Mucosa of descending colon (tissue), 3 donors: ENCODE measurements around the gene PLPP3. TPM values are rescaled to one million over a fixed set of nuclear protein-coding genes. Genes with fewer than 3 reads are reported as not detected.

Experiments
- ATAC-seq: fragments of 200-7000 bp; cut with Tn5 transposase; one replicate; pipeline ENCODE4 v1.9.1; 2020; ENCODE audit warnings: mild to moderate bottlenecking, moderate library complexity
- DNase-seq, 3 donors: peaks; one replicate each; pipeline ENCODE4 v3.0.0-alpha.2; 2020
- H3K36me3 ChIP-seq: fragments of 200-600 bp; one replicate; pipeline ENCODE4 v1.8.0; 2021; ENCODE audit warnings: low read depth, mild to moderate bottlenecking
- H3K4me1 ChIP-seq: fragments of 200-600 bp; one replicate; pipeline ENCODE4 v1.8.0; 2021; ENCODE audit warnings: low read depth, mild to moderate bottlenecking
- H3K4me3 ChIP-seq: fragments of 200-600 bp; one replicate; pipeline ENCODE4 v1.8.0; 2021; ENCODE audit warnings: mild to moderate bottlenecking
- H3K9me3 ChIP-seq: fragments of 200-600 bp; one replicate; pipeline ENCODE4 v1.8.0; 2021; ENCODE audit warnings: mild to moderate bottlenecking
- intact Hi-C, 2 donors: fragments of 100-400 bp; cut with DNase I in 1 of 2; cut with micrococcal nuclease in 1 of 2; formaldehyde crosslinking; loops; one replicate each; pipeline versions ENCODE4 v1.11.0 to v1.11.1; 2022; cut with DNase I, micrococcal nuclease
- total RNA-seq, 3 donors: library from RNA; stranded (reverse); fragmentation: NEBNext Ultra II Directional in 2 of 3; extraction: Animal tissue kit (Norgen Biotek cat#: 25700) in 2 of 3; gene quantifications; one replicate each; pipeline versions ENCODE4 v1.2.1 to v1.2.4, GENCODE V29; 2021 to 2023
- TF ChIP-seq, protein P1 (sequence below): fragments of 200-600 bp; IDR thresholded peaks from one replicate; pipeline ENCODE4 v1.8.0; 2022; ENCODE audit warnings: antibody characterized with exemption, mild to moderate bottlenecking
- donor health status: DM: no; HTN: no; CAD: no; lungs with moderate emphysema.
- donor health status: DM: no; HTN: no; CAD: no.
- donor health status: DM: no; HTN: yes; CAD: no.

Gene PLPP3
- total RNA-seq, 3 donors from 2014 or later: 25.3 to 80.5 (median 42.3) TPM

DNA sequence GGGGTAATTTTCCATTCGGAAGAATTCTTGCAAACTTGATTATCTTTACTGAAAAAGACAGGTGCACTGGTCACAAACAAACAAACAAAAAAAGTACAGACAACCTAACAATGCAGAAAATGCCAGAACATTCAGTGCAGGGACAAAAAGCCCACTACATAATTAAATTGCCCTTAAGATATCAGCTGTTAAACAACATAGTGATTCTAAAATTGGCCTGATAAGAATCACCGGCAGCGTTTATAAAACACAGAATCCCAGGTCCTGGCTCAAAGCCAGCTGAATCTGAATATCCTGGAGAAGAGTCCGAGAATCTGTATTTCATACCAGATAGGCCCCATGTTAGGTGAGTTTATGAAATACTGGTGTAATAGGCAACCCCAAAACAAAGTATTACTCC, 6.1 kb downstream of the PLPP3 start:
- DNase-seq (peak in 1 of 3 donors; percentile 71), ATAC-seq (no peak)
- Histone ChIP-seq H3K36me3 (no peaks in the 10 kb centered on the region), H3K9me3 (no peaks in the 10 kb centered on the region), H3K4me1 (no peaks in the 10 kb centered on the region), H3K4me3 (no peak overlapping the region)
- intact Hi-C loops: loop anchor here in 1 of 2 donors (10.0 kb wide), 1 partner anchor 159 kb away; no protein-coding TSS in a partner anchor
- TF ChIP-seq, protein P1, sequence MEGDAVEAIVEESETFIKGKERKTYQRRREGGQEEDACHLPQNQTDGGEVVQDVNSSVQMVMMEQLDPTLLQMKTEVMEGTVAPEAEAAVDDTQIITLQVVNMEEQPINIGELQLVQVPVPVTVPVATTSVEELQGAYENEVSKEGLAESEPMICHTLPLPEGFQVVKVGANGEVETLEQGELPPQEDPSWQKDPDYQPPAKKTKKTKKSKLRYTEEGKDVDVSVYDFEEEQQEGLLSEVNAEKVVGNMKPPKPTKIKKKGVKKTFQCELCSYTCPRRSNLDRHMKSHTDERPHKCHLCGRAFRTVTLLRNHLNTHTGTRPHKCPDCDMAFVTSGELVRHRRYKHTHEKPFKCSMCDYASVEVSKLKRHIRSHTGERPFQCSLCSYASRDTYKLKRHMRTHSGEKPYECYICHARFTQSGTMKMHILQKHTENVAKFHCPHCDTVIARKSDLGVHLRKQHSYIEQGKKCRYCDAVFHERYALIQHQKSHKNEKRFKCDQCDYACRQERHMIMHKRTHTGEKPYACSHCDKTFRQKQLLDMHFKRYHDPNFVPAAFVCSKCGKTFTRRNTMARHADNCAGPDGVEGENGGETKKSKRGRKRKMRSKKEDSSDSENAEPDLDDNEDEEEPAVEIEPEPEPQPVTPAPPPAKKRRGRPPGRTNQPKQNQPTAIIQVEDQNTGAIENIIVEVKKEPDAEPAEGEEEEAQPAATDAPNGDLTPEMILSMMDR: no peak

DNA sequence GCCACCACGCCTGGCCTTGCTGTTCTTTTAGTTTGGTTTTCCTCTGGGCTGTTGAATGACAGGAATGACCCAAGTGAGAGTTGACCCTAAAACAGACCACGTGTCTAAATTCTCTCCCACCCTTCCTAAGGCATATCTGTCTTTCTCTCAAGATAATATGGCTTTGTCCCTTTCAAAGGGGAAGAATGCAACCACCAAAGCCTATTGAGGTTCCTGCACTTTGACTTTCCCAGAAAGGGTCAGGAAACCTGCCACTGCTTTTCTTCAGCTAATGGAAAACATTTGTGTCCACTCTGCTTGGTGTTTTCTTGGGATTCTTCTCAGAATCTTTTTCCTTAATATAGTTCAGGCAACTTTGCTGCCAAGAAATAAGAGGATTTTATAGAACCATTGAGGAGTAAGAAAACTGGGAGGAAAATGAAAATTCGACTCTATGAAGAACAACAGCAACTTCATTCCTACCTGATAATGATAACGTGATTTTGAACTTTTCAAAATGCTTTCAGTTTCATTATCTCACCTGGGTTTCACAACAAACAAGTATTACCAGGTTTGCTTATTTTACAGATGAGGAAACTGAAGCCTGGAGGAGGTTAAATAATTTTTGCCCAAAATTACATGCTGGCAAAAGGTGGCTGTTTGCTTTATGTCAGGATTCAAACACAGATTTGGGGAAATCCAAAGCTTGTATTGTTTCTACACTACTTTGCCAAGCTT, 6.9 kb downstream of the PLPP3 start:
- H3K4me3 ChIP-seq: no peak overlapping the region
- H3K4me1 ChIP-seq: no peaks in the 10 kb centered on the region
- H3K36me3 ChIP-seq: no peaks in the 10 kb centered on the region
- DNase-seq (no peak), ATAC-seq (peak; percentile 44)
- intact Hi-C loops: loop anchor here in 1 of 2 donors (10.0 kb wide), 1 partner anchor 158 kb away; no protein-coding TSS in a partner anchor
- TF ChIP-seq, protein P1: no peak
- H3K9me3 ChIP-seq: no peaks in the 10 kb centered on the region

DNA sequence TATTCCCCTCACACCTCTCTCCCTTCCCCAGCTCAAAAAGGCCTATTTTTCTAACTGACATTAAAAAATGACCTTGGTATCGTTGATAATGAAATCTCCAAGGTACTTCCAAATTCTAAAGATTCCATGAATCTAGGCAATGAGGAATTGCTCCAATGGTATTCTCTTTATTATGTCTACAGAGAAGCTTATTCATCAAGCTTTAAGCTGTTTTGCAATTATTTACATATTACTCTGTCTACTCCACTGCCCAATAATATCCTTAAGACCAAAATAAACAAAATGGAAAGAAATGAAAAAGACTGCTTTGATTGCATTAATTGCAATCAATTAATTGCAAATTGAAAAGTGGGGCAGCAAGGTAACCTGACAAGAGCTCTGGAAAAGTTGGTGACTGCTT, 7.9 kb downstream of the PLPP3 start:
- no peak for ATAC-seq
- Histone ChIP-seq H3K4me1 (peaks cover 6% of the 10 kb centered on the region), H3K4me3 (no peak overlapping the region), H3K9me3 (no peaks in the 10 kb centered on the region), H3K36me3 (no peaks in the 10 kb centered on the region)
- TF ChIP-seq, protein P1: no peak
- no peak for DNase-seq
- intact Hi-C loops: loop anchor here in 1 of 2 donors (10.0 kb wide), 1 partner anchor 157 kb away; no protein-coding TSS in a partner anchor

DNA sequence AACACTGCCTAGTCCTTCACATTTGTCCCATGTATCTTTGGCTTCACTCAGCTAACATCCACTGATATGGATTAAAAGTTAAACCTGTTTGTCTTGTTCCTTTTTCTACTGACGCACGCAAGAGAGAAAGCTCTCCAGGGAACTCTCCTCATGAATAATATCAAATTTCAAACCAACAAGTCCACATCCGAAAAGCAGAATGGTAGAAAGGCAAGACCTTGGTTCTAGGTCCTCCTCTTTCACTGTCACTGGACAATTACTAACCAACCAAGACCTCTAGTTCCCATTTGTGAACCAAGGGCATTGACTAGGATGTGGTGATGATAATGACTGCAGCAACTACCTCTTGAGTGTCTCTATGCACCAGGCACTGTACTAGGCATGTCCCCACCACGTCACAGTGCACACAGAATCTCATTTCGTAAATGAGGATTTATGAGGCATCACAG, 8.4 kb downstream of the PLPP3 start:
- intact Hi-C loops: loop anchor here in 1 of 2 donors (10.0 kb wide), 1 partner anchor 156 kb away; no protein-coding TSS in a partner anchor
- Histone ChIP-seq H3K4me1 (peaks cover 11% of the 10 kb centered on the region), H3K9me3 (no peaks in the 10 kb centered on the region), H3K4me3 (no peak overlapping the region), H3K36me3 (no peaks in the 10 kb centered on the region)
- no peak for ATAC-seq
- DNase-seq: no peak
- TF ChIP-seq, protein P1: no peak

DNA sequence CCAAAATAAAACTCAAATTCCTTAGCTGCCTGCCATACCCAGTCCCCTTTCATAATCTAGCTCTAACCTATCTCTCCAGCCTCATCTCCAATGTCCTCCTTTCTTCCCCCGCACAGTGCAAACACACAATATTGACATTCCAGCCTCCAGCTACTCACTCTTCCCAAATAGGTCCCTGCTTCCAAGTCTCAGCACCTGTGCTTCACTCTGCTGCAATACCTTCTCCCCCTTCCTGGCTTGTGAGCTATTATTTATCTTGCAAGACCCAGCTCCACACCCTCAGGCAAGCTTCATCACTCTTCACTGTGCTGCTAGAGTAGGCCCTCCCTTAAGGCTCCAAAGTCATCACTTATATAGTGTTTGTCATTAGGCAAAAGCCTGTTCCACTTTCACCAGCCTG, 9.7 kb downstream of the PLPP3 start:
- no peaks in the 10 kb centered on the region for H3K9me3 ChIP-seq
- ATAC-seq (peak; percentile 32), DNase-seq (no peak)
- peaks cover 16% of the 10 kb centered on the region for H3K4me1 ChIP-seq
- intact Hi-C loops: loop anchor here in 1 of 2 donors (10.0 kb wide), 1 partner anchor 155 kb away; no protein-coding TSS in a partner anchor
- no peaks in the 10 kb centered on the region for H3K36me3 ChIP-seq
- no peak overlapping the region for H3K4me3 ChIP-seq
- TF ChIP-seq, protein P1: no peak
